SK-N-SH (cell line): ENCODE measurements around the gene SDSL. TPM values are rescaled to one million over a fixed set of nuclear protein-coding genes. Genes with fewer than 3 reads are reported as not detected.

Source experiments
- CTCF ChIA-PET: fragments of 300-600, 350-600 bp; formaldehyde crosslinking; extraction: SDS; loops from one replicate; lab custom pipeline; 2021; lab: Yijun Ruan, JAX
- POLR2A ChIA-PET: fragments of 350-600 bp; sonication (Branson Sonifier 250); formaldehyde crosslinking; extraction: SDS; loops from one replicate; lab custom pipeline; 2020; ENCODE audit warnings: antibody characterized with exemption, inconsistent platforms; lab: Yijun Ruan, JAX
- DNase-seq: peaks from one replicate; pipeline ENCODE4 v3.0.0; 2012
- H2AFZ ChIP-seq: fragments of 200-600 bp; sonication (generic); 2 replicates; pipeline ENCODE4 v1.8.1; 2016; ENCODE audit warnings: antibody characterized with exemption, mild to moderate bottlenecking, low read depth
- H3F3A ChIP-seq: fragments of 200-600 bp; sonication (generic); replicated peaks from 2 replicates; pipeline ENCODE3; 2016; ENCODE audit warnings: antibody characterized with exemption, mild to moderate bottlenecking; ENCODE audit not compliant: insufficient read depth
- H3K27ac ChIP-seq, 2 experiments: fragments of 200-500 bp in 1 of 2; fragments of 200-600 bp in 1 of 2; sonication (Bioruptor generic) in 1 of 2; sonication (generic), shearing (Covaris generic) in 1 of 2; 2 replicates each; pipeline versions ENCODE4 v1.5.1 to v1.6.1; 2014 to 2016; ENCODE audit warnings: low read depth in 2 of 2, inconsistent platforms in 1 of 2, low read length in 1 of 2, mild to moderate bottlenecking in 1 of 2, mixed read lengths in 1 of 2
- H3K27me3 ChIP-seq: fragments of 200-600 bp; sonication (generic), shearing (Covaris generic); 2 replicates; pipeline ENCODE4 v1.6.1; 2016; ENCODE audit warnings: mixed run types; ENCODE audit not compliant: insufficient read depth
- H3K36me3 ChIP-seq, 2 experiments: fragments of 200-500 bp in 1 of 2; fragments of 200-600 bp in 1 of 2; sonication (Bioruptor generic) in 1 of 2; sonication (generic) in 1 of 2; replicated peaks in 1 of 2; 2 replicates each; pipeline versions ENCODE3 to v1.5.1; 2014 to 2016; ENCODE audit warnings: low read length in 1 of 2, mild to moderate bottlenecking in 1 of 2; ENCODE audit not compliant: insufficient read depth in 2 of 2, control insufficient read depth in 1 of 2
- H3K4me1 ChIP-seq, 2 experiments: fragments of 200-500 bp in 1 of 2; fragments of 200-600 bp in 1 of 2; sonication (Bioruptor generic) in 1 of 2; sonication (generic), shearing (Covaris generic) in 1 of 2; 2 replicates each; pipeline versions ENCODE4 v1.5.1 to v1.6.1; 2014 to 2016; ENCODE audit warnings: low read depth in 1 of 2, low read length in 1 of 2, mixed run types in 1 of 2; ENCODE audit not compliant: insufficient read depth in 2 of 2, control insufficient read depth in 1 of 2
- H3K4me2 ChIP-seq: fragments of 200-600 bp; sonication (generic), shearing (Covaris generic); 2 replicates; pipeline ENCODE4 v1.6.1; 2017; ENCODE audit warnings: mixed run types
- H3K4me3 ChIP-seq, 2 experiments: fragments of 200-500 bp in 1 of 2; fragments of 200-600 bp in 1 of 2; sonication (Bioruptor generic) in 1 of 2; sonication (generic), shearing (Covaris generic) in 1 of 2; 2 replicates each; pipeline versions ENCODE4 v1.5.1 to v1.8.1; 2014 to 2016; ENCODE audit warnings: low read depth in 2 of 2, inconsistent platforms in 1 of 2, low read length in 1 of 2, mild to moderate bottlenecking in 1 of 2, mixed read lengths in 1 of 2, moderate library complexity in 1 of 2
- H3K79me2 ChIP-seq: fragments of 200-600 bp; sonication (generic); 2 replicates; pipeline ENCODE4 v1.8.1; 2017; ENCODE audit warnings: mild to moderate bottlenecking; ENCODE audit not compliant: insufficient read depth
- H3K9ac ChIP-seq: fragments of 200-600 bp; sonication (generic); 2 replicates; pipeline ENCODE4 v1.6.1; 2017; ENCODE audit warnings: mixed run types
- H3K9me2 ChIP-seq: fragments of 200-600 bp; sonication (generic); 2 replicates; pipeline ENCODE4 v1.6.1; 2017; ENCODE audit warnings: mixed run types
- H3K9me3 ChIP-seq: fragments of 200-600 bp; sonication (generic); 2 replicates; pipeline ENCODE4 v1.6.1; 2017; ENCODE audit warnings: mixed run types, mild to moderate bottlenecking, moderate library complexity
- H4K20me1 ChIP-seq: fragments of 200-600 bp; sonication (generic); 2 replicates; pipeline ENCODE4 v1.6.1; 2017; ENCODE audit warnings: mild to moderate bottlenecking, mixed run types; ENCODE audit not compliant: insufficient read depth
- EP300 ChIP-seq, 2 experiments: IDR thresholded peaks; 2 replicates each; pipeline versions ENCODE4 v1.4.0 to v1.6.1; 2012; ENCODE audit warnings: borderline replicate concordance in 1 of 2, low read depth in 1 of 2, low read length in 1 of 2
- JUND ChIP-seq: IDR thresholded peaks from 2 replicates; pipeline ENCODE4 v1.4.0; 2012
- NFIC ChIP-seq: IDR thresholded peaks from 2 replicates; pipeline ENCODE4 v1.4.0; 2012; ENCODE audit warnings: borderline replicate concordance
- NRF1 ChIP-seq: IDR thresholded peaks from 2 replicates; pipeline ENCODE4 v1.6.1; 2012; ENCODE audit warnings: low read depth, mild to moderate bottlenecking, low read length
- RCOR1 ChIP-seq: fragments of 150-350 bp; IDR thresholded peaks from 2 replicates; pipeline ENCODE4 v1.6.1; 2017; ENCODE audit warnings: antibody characterized with exemption, low read length
- RFX5 ChIP-seq: IDR thresholded peaks from 2 replicates; pipeline ENCODE4 v1.6.1; 2012; ENCODE audit warnings: mild to moderate bottlenecking, improper control_type of control experiment, low read length
- TCF12 ChIP-seq: IDR thresholded peaks from 2 replicates; pipeline ENCODE4 v1.4.0; 2012
- ZBTB33 ChIP-seq: IDR thresholded peaks from 2 replicates; pipeline ENCODE4 v1.4.0; 2012; ENCODE audit warnings: low read depth, borderline replicate concordance
- WGBS: methylation state at CpG from one replicate; pipeline ENCODE4 v1.1.6; 2017; ENCODE audit warnings: low lambda C conversion rate; 5-methylcytosine and 5-hydroxymethylcytosine counted together
- polyA plus RNA-seq, 3 experiments: library from polyadenylated mRNA; depleted of rRNA; stranded (reverse); fragments of >200 nt; gene quantifications; 2 replicates each; pipeline ENCODE4 v1.2.3, GENCODE V29; 2012
- TF ChIP-seq, protein P1 (sequence below): IDR thresholded peaks from 2 replicates; pipeline ENCODE4 v1.6.1; 2012; ENCODE audit warnings: mild to moderate bottlenecking, low read depth, low read length, moderate library complexity

The SDSL gene
- polyA plus RNA-seq, 1 of the 3 experiments (the other 2 are of a cell fraction), result 33.7 TPM

DNA sequence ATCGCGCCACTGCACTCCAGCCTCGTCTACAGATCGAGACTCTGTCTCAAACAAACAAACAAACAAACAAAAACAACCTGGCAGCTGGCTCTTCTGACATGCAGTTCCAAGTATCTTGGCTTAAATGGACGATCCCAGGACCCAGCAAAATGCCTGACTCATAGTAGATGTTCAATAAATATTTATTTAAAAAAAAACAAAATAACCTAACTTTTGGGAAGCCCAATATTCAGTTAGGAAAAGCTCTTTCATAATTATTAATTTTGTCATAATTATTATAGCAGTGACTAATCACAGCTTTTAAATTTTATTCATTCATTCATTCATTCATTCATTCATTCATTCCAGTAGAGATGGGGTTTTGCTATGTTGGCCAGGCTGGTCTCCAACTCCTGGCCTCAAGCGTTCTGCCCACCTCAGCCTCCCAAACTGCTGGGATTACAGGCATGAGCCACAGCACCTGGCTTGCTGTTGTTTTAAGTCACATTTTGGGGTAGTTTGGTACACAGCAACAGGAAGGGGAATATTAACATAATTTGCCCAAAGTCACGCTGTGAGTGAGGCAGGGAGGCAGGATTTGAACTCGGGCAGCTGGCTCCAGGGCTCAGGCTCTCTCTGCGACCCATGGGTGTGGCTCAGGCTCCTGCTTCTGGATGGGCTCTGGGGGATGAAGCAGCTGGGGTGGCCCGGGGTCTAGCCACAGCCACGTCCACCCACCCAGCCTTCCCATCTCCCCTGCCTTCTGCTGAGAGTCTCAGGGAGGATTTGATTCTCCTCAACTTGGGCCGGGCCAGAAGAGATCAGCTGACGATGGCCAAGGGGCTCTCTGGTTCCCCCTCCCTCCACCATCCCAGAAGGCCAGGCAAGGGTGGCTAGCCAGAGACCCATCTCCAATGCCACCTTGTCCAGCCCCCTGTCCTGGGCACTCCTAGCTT is 20.8 kb upstream of the SDSL start:
- Histone ChIP-seq H4K20me1 (no peaks in the 10 kb centered on the region), H3K27ac (no peak overlapping the region), H3K27me3 (no peaks in the 10 kb centered on the region), H3K4me3 (no peak overlapping the region), H3K79me2 (no peaks in the 10 kb centered on the region), H3K9me3 (no peaks in the 10 kb centered on the region), H3K4me1 (no peaks in the 10 kb centered on the region; a peak in 1 of 4 replicates), H3K36me3 (no peaks in the 10 kb centered on the region), H3K4me2 (no peak overlapping the region), H3F3A (no peaks in the 10 kb centered on the region), H2AFZ (no peak overlapping the region), H3K9ac (no peak overlapping the region), H3K9me2 (no peaks in the 10 kb centered on the region)
- WGBS, result 82% methylated on average over 12 of the region's 13 CpGs
- no peak for DNase-seq
- CTCF ChIA-PET, result interaction anchor here (1.2 kb wide), 1 partner anchor 24 kb away, joined by 4 read pairs; no protein-coding TSS in a partner anchor
- TF ChIP-seq JUND, result no peak
- TF ChIP-seq EP300 (IDR thresholded peaks at IDR 0.05; ENCODE audit: borderline replicate concordance in 1 of 2, low read depth in 1 of 2, low read length in 1 of 2), result no peak
- no peak for TF ChIP-seq TCF12
- TF ChIP-seq RFX5, result no peak
- no peak for TF ChIP-seq NRF1
- TF ChIP-seq, protein P1, sequence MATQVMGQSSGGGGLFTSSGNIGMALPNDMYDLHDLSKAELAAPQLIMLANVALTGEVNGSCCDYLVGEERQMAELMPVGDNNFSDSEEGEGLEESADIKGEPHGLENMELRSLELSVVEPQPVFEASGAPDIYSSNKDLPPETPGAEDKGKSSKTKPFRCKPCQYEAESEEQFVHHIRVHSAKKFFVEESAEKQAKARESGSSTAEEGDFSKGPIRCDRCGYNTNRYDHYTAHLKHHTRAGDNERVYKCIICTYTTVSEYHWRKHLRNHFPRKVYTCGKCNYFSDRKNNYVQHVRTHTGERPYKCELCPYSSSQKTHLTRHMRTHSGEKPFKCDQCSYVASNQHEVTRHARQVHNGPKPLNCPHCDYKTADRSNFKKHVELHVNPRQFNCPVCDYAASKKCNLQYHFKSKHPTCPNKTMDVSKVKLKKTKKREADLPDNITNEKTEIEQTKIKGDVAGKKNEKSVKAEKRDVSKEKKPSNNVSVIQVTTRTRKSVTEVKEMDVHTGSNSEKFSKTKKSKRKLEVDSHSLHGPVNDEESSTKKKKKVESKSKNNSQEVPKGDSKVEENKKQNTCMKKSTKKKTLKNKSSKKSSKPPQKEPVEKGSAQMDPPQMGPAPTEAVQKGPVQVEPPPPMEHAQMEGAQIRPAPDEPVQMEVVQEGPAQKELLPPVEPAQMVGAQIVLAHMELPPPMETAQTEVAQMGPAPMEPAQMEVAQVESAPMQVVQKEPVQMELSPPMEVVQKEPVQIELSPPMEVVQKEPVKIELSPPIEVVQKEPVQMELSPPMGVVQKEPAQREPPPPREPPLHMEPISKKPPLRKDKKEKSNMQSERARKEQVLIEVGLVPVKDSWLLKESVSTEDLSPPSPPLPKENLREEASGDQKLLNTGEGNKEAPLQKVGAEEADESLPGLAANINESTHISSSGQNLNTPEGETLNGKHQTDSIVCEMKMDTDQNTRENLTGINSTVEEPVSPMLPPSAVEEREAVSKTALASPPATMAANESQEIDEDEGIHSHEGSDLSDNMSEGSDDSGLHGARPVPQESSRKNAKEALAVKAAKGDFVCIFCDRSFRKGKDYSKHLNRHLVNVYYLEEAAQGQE, result no peak
- no peak for TF ChIP-seq NFIC
- TF ChIP-seq ZBTB33, result no peak
- no peak for TF ChIP-seq RCOR1
- POLR2A ChIA-PET, result no interaction called here
